Central memory CD8-positive, alpha-beta T cell (primary cell): Measurements from ENCODE around the gene GULP1.

Source experiments
- ATAC-seq: fragments of 150-1000 bp; cut with Tn5 transposase; replicated peaks from 2 replicates; pipeline ENCODE4 v1.10.0; 2022; ENCODE audit warnings: mild to moderate bottlenecking, moderate FRiP score, moderate number of reproducible peaks; ENCODE audit not compliant: poor library complexity, severe bottlenecking; ENCODE audit errors: extremely low read depth
- DNase-seq, 2 donors: peaks; one replicate each; pipeline ENCODE4 v3.0.0; 2021; ENCODE audit warnings: low spot score in 2 of 2
- H3K27ac Mint-ChIP-seq: one replicate; pipeline ENCODE4 v1.8.0; 2022; ENCODE audit warnings: low read depth, mild to moderate bottlenecking, moderate library complexity, mixed read lengths
- H3K27me3 Mint-ChIP-seq: one replicate; pipeline ENCODE4 v1.8.0; 2022; ENCODE audit warnings: mixed read lengths
- H3K36me3 Mint-ChIP-seq: one replicate; pipeline ENCODE4 v1.8.0; 2022; ENCODE audit warnings: mild to moderate bottlenecking, moderate library complexity, mixed read lengths; ENCODE audit not compliant: insufficient read depth
- H3K4me1 Mint-ChIP-seq: one replicate; pipeline ENCODE4 v1.8.0; 2022; ENCODE audit warnings: mixed read lengths
- H3K4me3 Mint-ChIP-seq: one replicate; pipeline ENCODE4 v1.8.0; 2022; ENCODE audit warnings: mild to moderate bottlenecking, moderate library complexity, mixed read lengths
- H3K9me3 Mint-ChIP-seq: one replicate; pipeline ENCODE4 v1.8.0; 2022; ENCODE audit warnings: mixed read lengths

GULP1 gene

GRCh38 chr2:188494906-188495305 lies 203.2 kb downstream of the GULP1 start:
- no peaks in the 10 kb centered on the region for H3K4me1 Mint-ChIP-seq
- no peaks in the 10 kb centered on the region for H3K27me3 Mint-ChIP-seq
- DNase-seq = no peak
- H3K9me3 Mint-ChIP-seq = peaks cover 9% of the 10 kb centered on the region
- no peaks in the 10 kb centered on the region for H3K36me3 Mint-ChIP-seq
- H3K4me3 Mint-ChIP-seq = no peak overlapping the region
- ATAC-seq = no peak
- H3K27ac Mint-ChIP-seq = no peak overlapping the region

GRCh38 chr2:188495969-188496431 lies 204.3 kb downstream of the GULP1 start:
- DNase-seq = no peak
- H3K4me1 Mint-ChIP-seq = no peaks in the 10 kb centered on the region
- no peaks in the 10 kb centered on the region for H3K27me3 Mint-ChIP-seq
- ATAC-seq = no peak
- H3K27ac Mint-ChIP-seq = no peak overlapping the region
- H3K36me3 Mint-ChIP-seq = no peaks in the 10 kb centered on the region
- no peak overlapping the region for H3K4me3 Mint-ChIP-seq
- H3K9me3 Mint-ChIP-seq = peaks cover 11% of the 10 kb centered on the region

- Mint-ChIP-seq H3K36me3 (no peaks in the 10 kb centered on the region), H3K4me1 (no peaks in the 10 kb centered on the region), H3K9me3 (peaks cover 16% of the 10 kb centered on the region), H3K27ac (no peak overlapping the region), H3K27me3 (no peaks in the 10 kb centered on the region), H3K4me3 (no peak overlapping the region)
- no peak for DNase-seq
- ATAC-seq = no peak
Observed at GRCh38 chr2:188497726-188498125, 206.1 kb downstream of the GULP1 start.

GRCh38 chr2:188503975-188504374 lies 212.3 kb downstream of the GULP1 start:
- Mint-ChIP-seq H3K4me3 (no peak overlapping the region), H3K27ac (no peak overlapping the region), H3K36me3 (no peaks in the 10 kb centered on the region), H3K27me3 (no peaks in the 10 kb centered on the region), H3K4me1 (no peaks in the 10 kb centered on the region), H3K9me3 (peaks cover 12% of the 10 kb centered on the region)
- DNase-seq (no peak), ATAC-seq (no peak)

GRCh38 chr2:188506843-188507242 lies 215.2 kb downstream of the GULP1 start:
- ATAC-seq (no peak), DNase-seq (no peak)
- Mint-ChIP-seq H3K27ac (no peak overlapping the region), H3K9me3 (peaks cover 5% of the 10 kb centered on the region), H3K27me3 (no peaks in the 10 kb centered on the region), H3K4me1 (no peaks in the 10 kb centered on the region), H3K36me3 (no peaks in the 10 kb centered on the region), H3K4me3 (no peak overlapping the region)

GRCh38 chr2:188511346-188511745 lies 219.7 kb downstream of the GULP1 start:
- Mint-ChIP-seq H3K4me3 (no peak overlapping the region), H3K4me1 (no peaks in the 10 kb centered on the region), H3K36me3 (no peaks in the 10 kb centered on the region), H3K9me3 (no peaks in the 10 kb centered on the region), H3K27ac (no peak overlapping the region), H3K27me3 (no peaks in the 10 kb centered on the region)
- ATAC-seq = no peak
- no peak for DNase-seq

- ATAC-seq (no peak), DNase-seq (no peak)
- H3K4me3 Mint-ChIP-seq = no peak overlapping the region
- no peaks in the 10 kb centered on the region for H3K27me3 Mint-ChIP-seq
- no peaks in the 10 kb centered on the region for H3K9me3 Mint-ChIP-seq
- no peaks in the 10 kb centered on the region for H3K4me1 Mint-ChIP-seq
- no peak overlapping the region for H3K27ac Mint-ChIP-seq
- no peaks in the 10 kb centered on the region for H3K36me3 Mint-ChIP-seq
Observed at GRCh38 chr2:188512456-188512855, 220.8 kb downstream of the GULP1 start.

GRCh38 chr2:188515918-188516317 lies 224.2 kb downstream of the GULP1 start:
- Mint-ChIP-seq H3K36me3 (no peaks in the 10 kb centered on the region), H3K4me3 (no peak overlapping the region), H3K9me3 (peaks cover 5% of the 10 kb centered on the region), H3K27me3 (no peaks in the 10 kb centered on the region), H3K27ac (no peak overlapping the region), H3K4me1 (no peaks in the 10 kb centered on the region)
- DNase-seq (no peak), ATAC-seq (no peak)

GRCh38 chr2:188517549-188518215 lies 226.0 kb downstream of the GULP1 start:
- no peaks in the 10 kb centered on the region for H3K4me1 Mint-ChIP-seq
- H3K27me3 Mint-ChIP-seq = no peaks in the 10 kb centered on the region
- H3K27ac Mint-ChIP-seq = no peak overlapping the region
- no peak for ATAC-seq
- no peak for DNase-seq
- H3K9me3 Mint-ChIP-seq = peaks cover 5% of the 10 kb centered on the region
- no peaks in the 10 kb centered on the region for H3K36me3 Mint-ChIP-seq
- H3K4me3 Mint-ChIP-seq = no peak overlapping the region

- Mint-ChIP-seq H3K27me3 (no peaks in the 10 kb centered on the region), H3K9me3 (peaks cover 5% of the 10 kb centered on the region), H3K36me3 (no peaks in the 10 kb centered on the region), H3K4me3 (no peak overlapping the region), H3K4me1 (no peaks in the 10 kb centered on the region), H3K27ac (no peak overlapping the region)
- ATAC-seq (no peak), DNase-seq (no peak)
Observed at GRCh38 chr2:188518381-188518780, 226.7 kb downstream of the GULP1 start.

- no peak overlapping the region for H3K27ac Mint-ChIP-seq
- H3K4me1 Mint-ChIP-seq = no peaks in the 10 kb centered on the region
- H3K27me3 Mint-ChIP-seq = no peaks in the 10 kb centered on the region
- no peak for ATAC-seq
- peaks cover 5% of the 10 kb centered on the region for H3K9me3 Mint-ChIP-seq
- H3K36me3 Mint-ChIP-seq = no peaks in the 10 kb centered on the region
- H3K4me3 Mint-ChIP-seq = no peak overlapping the region
- no peak for DNase-seq
Observed at GRCh38 chr2:188519136-188519535, 227.5 kb downstream of the GULP1 start.

GRCh38 chr2:188522517-188522916 lies 230.8 kb downstream of the GULP1 start:
- ATAC-seq = no peak
- no peaks in the 10 kb centered on the region for H3K4me1 Mint-ChIP-seq
- H3K27ac Mint-ChIP-seq = no peak overlapping the region

GRCh38 chr2:188523919-188524318 lies 232.2 kb downstream of the GULP1 start:
- peaks cover 5% of the 10 kb centered on the region for H3K9me3 Mint-ChIP-seq
- H3K4me1 Mint-ChIP-seq = no peaks in the 10 kb centered on the region
- DNase-seq (no peak), ATAC-seq (no peak)
- peaks cover 1% of the 10 kb centered on the region for H3K36me3 Mint-ChIP-seq
- no peaks in the 10 kb centered on the region for H3K27me3 Mint-ChIP-seq
- no peak overlapping the region for H3K4me3 Mint-ChIP-seq
- no peak overlapping the region for H3K27ac Mint-ChIP-seq

More at GRCh38 chr2:188522517-188522916, 230.8 kb downstream of the GULP1 start:
- Mint-ChIP-seq H3K36me3 (peaks cover 1% of the 10 kb centered on the region), H3K4me3 (no peak overlapping the region), H3K27me3 (no peaks in the 10 kb centered on the region), H3K9me3 (peaks cover 5% of the 10 kb centered on the region)
- DNase-seq = no peak
